WERI-Rb-1 (cell line): ENCODE data around the gene SORBS1.

Experiments used
- DNase-seq: peaks from one replicate; pipeline ENCODE4 v3.0.0-alpha.2; 2020
- H3K27ac ChIP-seq: fragments of 250-450 bp; sonication (Bioruptor Pico); 2 replicates; pipeline ENCODE4 v1.5.1; 2020; ENCODE audit warnings: mild to moderate bottlenecking, moderate library complexity
- H3K27me3 ChIP-seq: fragments of 250-450 bp; sonication (Bioruptor Pico); 2 replicates; pipeline ENCODE4 v1.5.1; 2021; ENCODE audit warnings: mild to moderate bottlenecking, low read depth, moderate library complexity; ENCODE audit not compliant: insufficient read depth, severe bottlenecking
- H3K36me3 ChIP-seq: fragments of 250-450 bp; sonication (Bioruptor Pico); 2 replicates; pipeline ENCODE4 v1.5.1; 2020; ENCODE audit warnings: mild to moderate bottlenecking, moderate library complexity
- H3K4me3 ChIP-seq: 2 replicates; pipeline ENCODE4 v1.5.1; 2011; ENCODE audit warnings: low read depth, mild to moderate bottlenecking, control low read depth, low read length
- H3K9me3 ChIP-seq: fragments of 250-450 bp; sonication (Bioruptor Pico); 2 replicates; pipeline ENCODE4 v1.5.1; 2021; ENCODE audit warnings: mild to moderate bottlenecking, moderate library complexity; ENCODE audit not compliant: severe bottlenecking
- CTCF ChIP-seq: IDR thresholded peaks from 2 replicates; pipeline ENCODE4 v1.5.1; 2011; ENCODE audit warnings: low read depth, mild to moderate bottlenecking, control low read depth, inconsistent platforms, low read length

Gene SORBS1

GRCh38 chr10:95401704-95402469, 159.3 kb downstream of the SORBS1 start:
- no peak for TF ChIP-seq CTCF
- H3K27ac ChIP-seq, result no peak overlapping the region
- H3K4me3 ChIP-seq, result no peak overlapping the region
- H3K9me3 ChIP-seq, result no peaks in the 10 kb centered on the region
- H3K27me3 ChIP-seq, result no peaks in the 10 kb centered on the region
- no peak for DNase-seq
- H3K36me3 ChIP-seq, result no peaks in the 10 kb centered on the region

- DNase-seq, result no peak
- H3K36me3 ChIP-seq, result no peaks in the 10 kb centered on the region
- H3K4me3 ChIP-seq, result no peak overlapping the region
- TF ChIP-seq CTCF, result no peak
- no peaks in the 10 kb centered on the region for H3K9me3 ChIP-seq
- no peaks in the 10 kb centered on the region for H3K27me3 ChIP-seq
- H3K27ac ChIP-seq, result no peak overlapping the region
Measured at GRCh38 chr10:95400787-95401186, 160.4 kb downstream of the SORBS1 start.

- DNase-seq, result no peak
- no peak overlapping the region for H3K27ac ChIP-seq
- no peaks in the 10 kb centered on the region for H3K27me3 ChIP-seq
- TF ChIP-seq CTCF, result no peak
- no peak overlapping the region for H3K4me3 ChIP-seq
- H3K36me3 ChIP-seq, result no peaks in the 10 kb centered on the region
- H3K9me3 ChIP-seq, result no peaks in the 10 kb centered on the region
Measured at GRCh38 chr10:95399183-95399582, 162.0 kb downstream of the SORBS1 start.

GRCh38 chr10:95397747-95398146, 163.4 kb downstream of the SORBS1 start:
- H3K27ac ChIP-seq, result no peak overlapping the region
- H3K36me3 ChIP-seq, result no peaks in the 10 kb centered on the region
- no peak for TF ChIP-seq CTCF
- H3K4me3 ChIP-seq, result no peak overlapping the region
- H3K9me3 ChIP-seq, result no peaks in the 10 kb centered on the region
- no peak for DNase-seq
- no peaks in the 10 kb centered on the region for H3K27me3 ChIP-seq

- H3K4me3 ChIP-seq, result no peak overlapping the region
- no peaks in the 10 kb centered on the region for H3K9me3 ChIP-seq
- TF ChIP-seq CTCF, result no peak
- DNase-seq, result no peak
- H3K27me3 ChIP-seq, result no peaks in the 10 kb centered on the region
- H3K27ac ChIP-seq, result no peak overlapping the region
- no peaks in the 10 kb centered on the region for H3K36me3 ChIP-seq
Measured at GRCh38 chr10:95395947-95396449, 165.2 kb downstream of the SORBS1 start.
